IgD-negative memory B cell (primary cell): ENCODE data around the gene HNF4A. TPM values are rescaled to one million over a fixed set of nuclear protein-coding genes. Genes with fewer than 3 reads are reported as not detected.

ENCODE experiments used
- H3K27ac Mint-ChIP-seq, 3 donors: one replicate each; pipeline ENCODE4 v1.8.0; 2020 to 2022; ENCODE audit warnings: mild to moderate bottlenecking in 3 of 3, mixed read lengths in 3 of 3, moderate library complexity in 1 of 3
- H3K27me3 Mint-ChIP-seq: one replicate; pipeline ENCODE4 v1.8.0; 2021; ENCODE audit warnings: mixed read lengths
- H3K36me3 Mint-ChIP-seq: one replicate; pipeline ENCODE4 v1.8.0; 2020; ENCODE audit warnings: mild to moderate bottlenecking, mixed read lengths
- H3K4me1 Mint-ChIP-seq, 3 donors: one replicate each; pipeline ENCODE4 v1.8.0; 2020 to 2022; ENCODE audit warnings: mixed read lengths in 3 of 3, mild to moderate bottlenecking in 1 of 3
- H3K4me3 Mint-ChIP-seq, 4 donors: one replicate each; pipeline ENCODE4 v1.8.0; 2020 to 2022; ENCODE audit warnings: mild to moderate bottlenecking in 4 of 4, mixed read lengths in 4 of 4, moderate library complexity in 3 of 4
- H3K9me3 Mint-ChIP-seq, 3 donors: one replicate each; pipeline ENCODE4 v1.8.0; 2020 to 2021; ENCODE audit warnings: mixed read lengths in 3 of 3, mild to moderate bottlenecking in 1 of 3
- polyA plus RNA-seq: library from polyadenylated mRNA; unstranded; fragments of 300-500 nt; fragmentation: Illumina TruSeq; gene quantifications from one replicate; pipeline ENCODE4 v1.2.3, GENCODE V29; 2021

The HNF4A gene
- polyA plus RNA-seq, 1 donor from 2014 or later, result not detected

GRCh38 chr20:44393608-44394451 lies 38.3 kb downstream of the HNF4A start:
- Mint-ChIP-seq H3K4me3 (no peak overlapping the region), H3K27me3 (peaks cover 21% of the 10 kb centered on the region), H3K4me1 (peaks cover 0 to 2% (median 0%) of the 10 kb centered on the region in 3 donors), H3K27ac (no peak overlapping the region), H3K36me3 (peaks cover 2% of the 10 kb centered on the region), H3K9me3 (no peaks in the 10 kb centered on the region)

- peaks cover 22% of the 10 kb centered on the region for H3K27me3 Mint-ChIP-seq
- H3K4me1 Mint-ChIP-seq, result peaks cover 0 to 2% (median 0%) of the 10 kb centered on the region in 3 donors
- no peak overlapping the region for H3K27ac Mint-ChIP-seq
- peaks cover 2% of the 10 kb centered on the region for H3K36me3 Mint-ChIP-seq
- no peak overlapping the region for H3K4me3 Mint-ChIP-seq
- no peaks in the 10 kb centered on the region for H3K9me3 Mint-ChIP-seq
Measured at GRCh38 chr20:44394452-44394701, 38.9 kb downstream of the HNF4A start.

DNA sequence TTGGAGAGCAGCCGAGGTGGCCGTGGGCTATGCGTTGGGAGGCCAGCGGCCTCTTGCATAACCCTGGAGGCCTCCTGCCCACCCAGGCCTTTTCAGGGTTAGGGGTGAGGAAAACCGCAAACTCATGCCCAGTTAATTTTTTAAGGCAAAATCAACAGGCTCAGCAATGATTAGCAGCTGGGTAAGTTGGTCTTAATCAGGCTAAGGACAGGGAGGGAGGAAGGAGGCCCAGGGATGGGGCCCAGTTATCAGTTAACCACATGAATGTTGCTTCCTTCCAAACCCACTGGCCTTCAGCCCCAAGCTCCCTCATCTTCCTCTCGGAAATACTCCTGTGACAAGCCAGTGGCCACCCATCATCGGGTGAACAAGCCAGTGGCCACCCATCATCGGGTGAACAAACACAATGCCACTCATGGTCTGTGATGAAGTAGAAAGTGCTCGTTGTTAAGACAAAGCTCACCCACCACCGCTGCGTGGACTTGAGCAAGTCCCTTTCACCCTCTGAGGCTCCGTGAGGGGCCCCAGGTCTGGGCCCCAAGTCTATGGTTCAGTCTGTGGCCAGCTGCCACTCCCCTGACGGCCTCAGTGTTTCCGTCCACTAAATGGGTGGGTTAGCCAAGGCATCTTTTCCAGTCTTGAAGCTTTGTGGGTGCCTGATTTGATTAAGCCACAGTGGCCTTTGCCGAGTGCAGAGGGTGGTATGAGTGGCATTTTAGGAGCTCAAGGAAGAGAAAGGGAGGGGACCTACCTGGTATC lies 39.4 kb downstream of the HNF4A start:
- Mint-ChIP-seq H3K27me3 (peaks cover 18% of the 10 kb centered on the region), H3K4me1 (no peaks in the 10 kb centered on the region), H3K4me3 (no peak overlapping the region), H3K36me3 (peaks cover 2% of the 10 kb centered on the region), H3K9me3 (no peaks in the 10 kb centered on the region), H3K27ac (no peak overlapping the region)

DNA sequence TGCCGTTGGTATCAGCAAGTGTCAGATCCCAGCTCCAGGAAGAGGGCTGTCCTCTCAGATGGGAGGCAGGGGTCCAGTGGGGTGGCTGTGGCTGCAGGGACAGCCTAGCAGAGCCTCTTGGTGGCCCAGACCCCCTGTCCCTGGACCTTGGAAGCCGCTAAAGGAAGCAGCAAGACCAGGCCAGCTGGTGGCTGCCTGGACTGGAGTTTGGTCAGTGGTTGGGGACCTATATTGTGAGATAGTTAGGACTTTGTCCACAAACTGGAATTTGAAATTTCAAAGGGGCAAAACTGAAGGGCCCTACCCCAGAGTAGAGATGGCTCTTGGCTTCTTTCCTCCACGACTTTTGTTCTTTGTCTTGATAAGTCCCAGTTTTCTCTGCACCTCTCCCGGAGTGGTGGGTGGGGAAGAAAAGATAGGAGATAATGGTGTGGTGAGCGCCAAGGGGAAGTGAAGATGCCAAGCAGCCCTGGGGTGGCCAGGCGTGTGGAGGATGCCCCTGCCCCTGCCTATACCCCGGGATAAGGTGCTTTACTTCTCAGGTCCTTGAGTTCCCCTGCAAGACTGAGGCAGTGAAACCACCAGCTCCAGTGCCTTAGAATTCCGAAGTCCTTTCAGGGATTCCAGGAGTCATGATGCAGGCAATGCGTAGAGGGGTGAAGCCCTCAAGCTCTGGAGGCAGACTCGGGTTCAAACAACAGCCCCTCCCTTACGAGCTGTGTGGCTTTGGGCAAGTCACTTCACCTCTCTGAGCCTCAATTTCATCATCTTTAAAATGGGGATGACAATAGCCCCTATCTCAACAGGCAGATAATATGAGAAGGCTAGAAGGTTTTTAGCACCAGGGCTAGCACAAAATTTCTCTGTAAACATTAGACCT lies 40.2 kb downstream of the HNF4A start:
- Mint-ChIP-seq H3K36me3 (peaks cover 2% of the 10 kb centered on the region), H3K4me1 (no peaks in the 10 kb centered on the region), H3K9me3 (no peaks in the 10 kb centered on the region), H3K4me3 (no peak overlapping the region), H3K27ac (no peak overlapping the region), H3K27me3 (peaks cover 16% of the 10 kb centered on the region)

- Mint-ChIP-seq H3K36me3 (no peaks in the 10 kb centered on the region), H3K4me1 (no peaks in the 10 kb centered on the region), H3K9me3 (no peaks in the 10 kb centered on the region), H3K4me3 (no peak overlapping the region), H3K27ac (no peak overlapping the region), H3K27me3 (peaks cover 18% of the 10 kb centered on the region)
Measured at GRCh38 chr20:44396369-44397130, 41.1 kb downstream of the HNF4A start.

DNA sequence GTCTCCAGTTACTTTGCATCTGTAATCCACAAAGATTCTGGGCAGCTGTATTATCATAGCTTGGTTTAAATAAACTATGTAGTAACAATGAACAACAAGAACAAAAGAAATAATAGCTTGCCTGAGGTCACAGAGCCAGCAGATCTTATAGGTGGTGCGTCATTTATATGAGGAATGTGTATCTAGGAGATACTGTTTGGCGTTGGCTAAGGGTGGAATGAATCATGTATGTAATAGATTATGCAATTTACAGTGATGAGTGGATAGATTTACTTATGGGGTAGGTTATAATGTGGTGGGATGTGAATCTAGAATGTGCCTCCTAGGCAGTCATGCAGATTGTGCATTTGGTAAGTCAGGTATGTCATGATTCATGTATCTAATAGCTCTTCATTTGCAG lies 42.8 kb downstream of the HNF4A start:
- Mint-ChIP-seq H3K4me3 (no peak overlapping the region), H3K36me3 (no peaks in the 10 kb centered on the region), H3K9me3 (no peaks in the 10 kb centered on the region), H3K27ac (no peak overlapping the region), H3K27me3 (peaks cover 15% of the 10 kb centered on the region), H3K4me1 (no peaks in the 10 kb centered on the region)

DNA sequence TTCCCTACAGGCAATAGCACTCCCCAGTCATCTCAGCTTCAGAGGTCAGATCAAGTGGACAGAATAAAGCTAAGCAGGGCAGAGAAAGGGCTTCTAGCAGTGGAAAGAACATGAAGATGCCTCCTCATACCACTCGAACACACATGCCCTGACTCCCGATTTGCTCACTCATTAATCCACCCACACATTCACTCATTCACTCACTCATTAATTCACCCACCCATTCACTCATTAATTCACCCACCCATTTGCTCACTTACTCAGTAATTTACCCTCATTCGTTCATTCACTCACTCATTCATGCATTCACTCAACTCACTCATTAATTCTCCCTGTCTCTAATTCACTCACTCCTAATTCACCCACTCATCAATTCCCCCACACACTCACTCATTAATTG lies 43.9 kb downstream of the HNF4A start:
- Mint-ChIP-seq H3K27ac (no peak overlapping the region), H3K4me1 (no peaks in the 10 kb centered on the region), H3K9me3 (no peaks in the 10 kb centered on the region), H3K4me3 (no peak overlapping the region), H3K27me3 (peaks cover 14% of the 10 kb centered on the region), H3K36me3 (no peaks in the 10 kb centered on the region)

- Mint-ChIP-seq H3K4me1 (no peaks in the 10 kb centered on the region), H3K27me3 (peaks cover 12% of the 10 kb centered on the region), H3K36me3 (no peaks in the 10 kb centered on the region), H3K27ac (no peak overlapping the region), H3K9me3 (no peaks in the 10 kb centered on the region), H3K4me3 (no peak overlapping the region)
Measured at GRCh38 chr20:44400671-44400969, 45.1 kb downstream of the HNF4A start.

DNA sequence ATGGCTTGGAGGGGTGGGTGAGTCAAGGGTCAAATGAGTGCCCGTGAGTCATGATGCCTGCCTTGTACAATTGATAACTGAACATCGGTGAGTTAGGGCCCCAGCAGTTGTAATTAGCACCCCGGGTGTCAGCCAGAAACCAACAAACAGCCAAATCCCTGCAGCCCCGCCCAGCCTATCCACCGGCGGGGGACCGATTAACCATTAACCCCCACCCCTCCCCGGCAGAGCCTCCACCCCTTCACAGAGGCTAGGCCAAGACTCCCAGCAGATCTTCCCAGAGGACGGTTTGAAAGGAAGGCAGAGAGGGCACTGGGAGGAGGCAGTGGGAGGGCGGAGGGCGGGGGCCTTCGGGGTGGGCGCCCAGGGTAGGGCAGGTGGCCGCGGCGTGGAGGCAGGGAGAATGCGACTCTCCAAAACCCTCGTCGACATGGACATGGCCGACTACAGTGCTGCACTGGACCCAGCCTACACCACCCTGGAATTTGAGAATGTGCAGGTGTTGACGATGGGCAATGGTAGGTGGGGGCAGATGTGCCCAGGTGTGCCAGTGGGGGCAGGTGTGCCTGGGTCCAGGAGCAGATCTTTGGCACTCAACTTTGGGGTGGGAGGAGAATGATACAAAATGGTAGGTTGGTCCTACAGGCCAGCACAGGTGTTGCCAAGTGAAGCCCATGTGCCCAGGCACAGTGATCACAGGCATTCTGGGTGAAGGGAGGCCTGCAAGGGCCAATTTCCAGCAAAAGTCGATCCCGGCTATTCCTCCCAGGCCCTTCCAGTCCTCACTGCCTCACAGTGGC lies 45.7 kb downstream of the HNF4A start:
- H3K9me3 Mint-ChIP-seq, result no peaks in the 10 kb centered on the region
- H3K4me1 Mint-ChIP-seq, result no peaks in the 10 kb centered on the region
- H3K27ac Mint-ChIP-seq, result no peak overlapping the region
- H3K27me3 Mint-ChIP-seq, result peaks cover 10% of the 10 kb centered on the region
- no peaks in the 10 kb centered on the region for H3K36me3 Mint-ChIP-seq
- no peak overlapping the region for H3K4me3 Mint-ChIP-seq

GRCh38 chr20:44401770-44402390 lies 46.4 kb downstream of the HNF4A start:
- H3K27me3 Mint-ChIP-seq, result peaks cover 9% of the 10 kb centered on the region
- H3K4me1 Mint-ChIP-seq, result no peaks in the 10 kb centered on the region
- H3K9me3 Mint-ChIP-seq, result no peaks in the 10 kb centered on the region
- H3K4me3 Mint-ChIP-seq, result no peak overlapping the region
- no peak overlapping the region for H3K27ac Mint-ChIP-seq
- no peaks in the 10 kb centered on the region for H3K36me3 Mint-ChIP-seq

GRCh38 chr20:44402391-44403193 lies 47.1 kb downstream of the HNF4A start:
- Mint-ChIP-seq H3K36me3 (no peaks in the 10 kb centered on the region), H3K4me3 (no peak overlapping the region), H3K27ac (no peak overlapping the region), H3K27me3 (peaks cover 9% of the 10 kb centered on the region), H3K4me1 (no peaks in the 10 kb centered on the region), H3K9me3 (no peaks in the 10 kb centered on the region)

GRCh38 chr20:44403194-44404112 lies 48.0 kb downstream of the HNF4A start:
- no peaks in the 10 kb centered on the region for H3K9me3 Mint-ChIP-seq
- peaks cover 9% of the 10 kb centered on the region for H3K27me3 Mint-ChIP-seq
- no peak overlapping the region for H3K4me3 Mint-ChIP-seq
- no peaks in the 10 kb centered on the region for H3K4me1 Mint-ChIP-seq
- no peaks in the 10 kb centered on the region for H3K36me3 Mint-ChIP-seq
- peak overlapping the region in 1 of 3 donors; percentile 35 for H3K27ac Mint-ChIP-seq
